Bone marrow (tissue), 2 donors: Measurements from ENCODE around the gene NXPH3.
"Not testable (repeated sequence)": the region's sequence is repeated elsewhere in the genome, so short reads cannot be mapped to it uniquely, and the experiment has no call there.

Experiments used
- DNase-seq, 2 donors: peaks; one replicate each; lab custom pipeline; 2025; lab: John Stamatoyannopoulos, UW

Gene NXPH3

GRCh38 chr17:49554694-49555494 lies 20.8 kb upstream of the NXPH3 start:
- DNase-seq = no peak

- no peak for DNase-seq
These were observed 20.0 kb upstream of the NXPH3 start for GRCh38 chr17:49555495-49556222.

GRCh38 chr17:49556223-49556943 lies 19.3 kb upstream of the NXPH3 start:
- peak; percentile 37 to 45 for DNase-seq

GRCh38 chr17:49557312-49558024 lies 18.2 kb upstream of the NXPH3 start:
- peak in 1 of 2 donors; percentile 50 for DNase-seq

GRCh38 chr17:49564638-49565037 lies 11.0 kb upstream of the NXPH3 start:
- no peak for DNase-seq

- peak in 1 of 2 donors; percentile 18 for DNase-seq
These were observed 9.7 kb upstream of the NXPH3 start for GRCh38 chr17:49565948-49566491.

GRCh38 chr17:49566668-49567071 lies 9.0 kb upstream of the NXPH3 start:
- no peak for DNase-seq

GRCh38 chr17:49567104-49567521 lies 8.6 kb upstream of the NXPH3 start:
- no peak for DNase-seq

- peak; percentile 59 to 64 for DNase-seq
These were observed 7.6 kb upstream of the NXPH3 start for GRCh38 chr17:49567871-49568694.

GRCh38 chr17:49568695-49569047 lies 7.0 kb upstream of the NXPH3 start:
- DNase-seq = not testable (repeated sequence)

GRCh38 chr17:49570540-49571242 lies 5.0 kb upstream of the NXPH3 start:
- DNase-seq = no peak

GRCh38 chr17:49571283-49571682 lies 4.4 kb upstream of the NXPH3 start:
- no peak for DNase-seq

GRCh38 chr17:49571764-49572163 lies 3.9 kb upstream of the NXPH3 start:
- no peak for DNase-seq

- no peak for DNase-seq
These were observed 3.4 kb upstream of the NXPH3 start for GRCh38 chr17:49572226-49572625.

- no peak for DNase-seq
These were observed 2.8 kb upstream of the NXPH3 start for GRCh38 chr17:49572806-49573420.

GRCh38 chr17:49573510-49574322 lies 2.0 kb upstream of the NXPH3 start:
- DNase-seq = no peak

- no peak for DNase-seq
These were observed 1.3 kb upstream of the NXPH3 start for GRCh38 chr17:49574323-49574781.

GRCh38 chr17:49574945-49575678 lies 559 bp upstream of the NXPH3 start:
- no peak for DNase-seq
